OCI-M2 (cell line): ENCODE results near the gene ALDH3A1.

Source experiments
- DNase-seq: peaks from one replicate; lab custom pipeline; 2025; ENCODE audit not compliant: unreplicated experiment; lab: John Stamatoyannopoulos, UW

The ALDH3A1 gene

DNA sequence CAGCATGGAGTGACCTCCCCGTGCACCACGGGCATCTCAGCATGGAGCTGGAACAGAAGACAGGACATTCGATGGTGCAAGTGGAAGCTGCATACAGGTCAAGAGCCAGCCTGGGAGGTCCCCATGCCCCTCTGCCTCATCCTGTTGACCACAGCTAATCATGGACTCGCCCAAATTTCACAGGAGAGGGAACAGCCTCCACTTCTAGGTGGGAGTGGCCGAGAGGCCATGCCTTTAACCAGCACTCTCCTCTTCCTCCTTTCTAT lies 28.0 kb downstream of the ALDH3A1 start:
- no peak for DNase-seq

DNA sequence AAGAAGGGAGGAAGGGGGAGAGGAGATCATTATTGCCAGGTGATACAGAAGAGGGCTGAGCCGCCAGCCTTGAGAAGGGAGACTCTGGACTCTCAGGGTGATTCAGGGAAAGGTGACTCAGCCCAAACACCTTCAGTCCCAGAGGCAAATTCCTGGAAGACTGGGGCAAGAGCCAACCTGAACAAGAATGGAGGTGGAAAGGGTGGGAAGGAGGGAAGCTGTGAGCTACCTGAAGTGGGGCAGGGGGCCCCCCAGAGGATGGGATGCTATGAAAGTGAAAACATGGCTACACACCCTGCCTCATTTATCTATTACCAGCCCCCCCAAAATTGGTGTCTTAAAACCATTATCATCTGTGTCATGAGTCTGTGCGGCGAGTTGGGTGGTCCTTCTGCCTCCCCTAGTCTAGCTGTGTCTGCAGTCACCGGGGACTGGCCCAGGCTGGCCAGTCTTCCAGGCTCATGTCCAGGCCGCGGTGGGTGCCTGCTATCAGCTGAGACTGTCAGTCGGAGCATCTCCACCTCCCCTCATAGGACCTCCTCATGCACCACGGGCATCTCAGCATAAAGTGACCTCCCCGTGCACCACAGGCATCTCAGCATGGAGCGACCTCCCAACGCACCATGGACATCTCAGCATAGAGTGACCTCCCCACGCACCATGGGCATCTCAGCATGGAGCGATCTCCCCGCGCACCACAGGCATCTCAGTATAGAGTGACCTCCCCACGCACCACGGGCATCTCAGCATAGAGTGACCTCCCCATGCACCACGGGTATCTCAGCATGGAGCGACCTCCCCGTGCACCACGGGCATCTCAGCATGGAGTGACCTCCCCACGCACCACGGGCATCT lies 28.5 kb downstream of the ALDH3A1 start:
- no peak for DNase-seq

- no peak for DNase-seq
Observed at GRCh38 chr17:19718613-19719354, 29.3 kb downstream of the ALDH3A1 start.

GRCh38 chr17:19718041-19718612 lies 30.0 kb downstream of the ALDH3A1 start:
- no peak for DNase-seq

DNA sequence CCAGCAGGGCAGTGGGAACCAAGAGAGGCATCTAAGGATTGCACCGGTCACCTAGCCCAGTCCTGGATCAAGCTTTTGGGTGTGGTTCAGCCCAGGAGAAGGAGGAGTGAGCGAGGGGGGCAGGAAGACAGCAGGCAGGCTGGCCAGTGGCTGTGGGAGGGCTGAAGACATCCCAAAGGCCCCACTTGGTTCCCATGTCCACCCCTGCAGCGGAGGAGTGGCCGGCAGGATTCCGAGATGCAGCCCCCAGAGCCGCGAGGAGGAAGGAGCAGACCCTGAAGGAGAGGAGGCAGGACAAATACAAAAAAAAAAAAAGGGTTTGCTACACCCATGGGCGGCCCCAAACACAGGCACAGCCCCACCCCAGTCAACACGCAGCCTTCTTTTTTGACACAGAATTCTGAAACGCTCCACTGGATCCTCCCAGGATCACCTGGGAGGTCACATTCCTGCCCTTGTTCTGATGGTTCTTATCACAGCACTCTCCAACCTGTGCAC lies 30.6 kb downstream of the ALDH3A1 start:
- DNase-seq: no peak

GRCh38 chr17:19717031-19717360 lies 31.1 kb downstream of the ALDH3A1 start:
- DNase-seq: no peak

GRCh38 chr17:19716108-19717030 lies 31.7 kb downstream of the ALDH3A1 start, which contains the start of gene SLC47A2:
Gene SLC47A2, minus strand, starts transcription at chr17:19716584. Its CDS starts 29 bp downstream, at chr17:19716555.
- DNase-seq: no peak

GRCh38 chr17:19714542-19715411 lies 33.3 kb downstream of the ALDH3A1 start:
- DNase-seq: no peak

GRCh38 chr17:19713901-19714361 lies 34.2 kb downstream of the ALDH3A1 start:
- no peak for DNase-seq

GRCh38 chr17:19713462-19713861 lies 34.6 kb downstream of the ALDH3A1 start:
- DNase-seq: no peak

GRCh38 chr17:19712436-19713004 lies 35.6 kb downstream of the ALDH3A1 start:
- DNase-seq: no peak

- no peak for DNase-seq
Observed at GRCh38 chr17:19709841-19710240, 38.3 kb downstream of the ALDH3A1 start.

GRCh38 chr17:19708431-19709175 lies 39.5 kb downstream of the ALDH3A1 start:
- no peak for DNase-seq

DNA sequence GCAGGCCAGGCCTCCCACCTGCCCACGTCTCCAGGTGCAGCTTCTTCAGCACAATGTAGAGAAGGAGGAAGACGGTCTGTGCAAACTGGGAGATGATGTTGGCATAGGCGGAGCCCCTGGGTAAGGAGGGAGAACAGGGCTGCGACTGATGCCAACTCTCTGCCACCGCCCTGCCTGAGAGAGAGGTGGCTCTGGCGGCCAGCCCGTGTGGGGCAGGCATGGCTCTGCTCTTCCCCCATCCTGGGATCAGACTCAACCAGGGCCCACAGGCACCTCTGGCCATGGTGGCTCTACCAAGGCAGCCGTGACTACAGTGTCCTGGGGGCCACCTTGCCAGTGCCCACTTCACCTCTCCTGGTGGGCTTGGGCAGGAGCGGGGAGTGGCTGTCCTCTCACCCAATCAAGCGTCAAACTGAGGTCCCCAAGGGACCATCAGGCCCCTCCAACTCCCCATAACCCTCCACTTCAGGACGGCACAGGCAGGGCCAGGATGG lies 40.3 kb downstream of the ALDH3A1 start:
- no peak for DNase-seq

DNA sequence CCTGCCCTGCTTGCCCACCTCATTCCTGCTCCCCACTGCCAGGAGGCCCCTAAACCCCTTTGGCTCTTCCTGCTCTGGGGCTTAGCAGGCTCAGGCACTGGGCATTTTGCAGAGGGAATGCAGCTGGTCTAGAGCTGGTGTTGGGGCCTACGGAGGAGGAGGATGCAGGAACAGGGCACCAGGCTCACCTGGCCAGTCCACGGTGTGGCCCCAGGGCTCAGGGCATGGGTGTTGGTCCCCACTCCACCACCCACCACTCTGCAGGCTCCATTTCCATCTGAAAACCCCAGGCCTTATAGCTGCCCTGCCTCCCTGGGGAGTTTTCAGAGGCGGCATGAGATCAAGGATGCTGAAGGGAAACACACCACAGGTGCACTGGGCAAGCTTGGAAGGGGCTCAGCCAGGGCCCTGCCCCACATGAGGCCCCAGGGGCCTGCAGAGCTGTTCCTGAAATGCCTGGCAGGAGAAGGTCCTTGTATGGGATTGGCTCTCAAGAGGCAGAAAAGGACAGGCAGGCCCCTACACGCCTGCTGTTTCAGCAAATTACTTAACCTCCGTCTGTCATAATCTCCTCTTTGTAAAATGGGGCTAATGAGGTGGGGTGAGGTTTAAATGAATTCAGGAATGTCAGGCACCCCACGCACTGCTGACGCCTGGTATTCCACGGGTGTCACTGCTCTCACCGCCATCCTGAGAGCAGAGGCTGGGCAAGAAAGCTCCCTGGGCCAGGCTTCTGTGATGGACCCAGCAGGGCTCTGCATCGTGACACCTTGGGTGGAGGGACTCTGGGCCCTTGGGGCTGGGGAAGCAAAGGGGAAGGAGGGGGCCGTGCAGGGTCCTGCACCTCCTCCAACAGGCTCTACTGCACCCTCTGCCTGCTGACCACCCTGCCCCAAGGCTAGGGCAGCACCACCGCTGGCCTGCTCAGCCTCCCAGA lies 41.0 kb downstream of the ALDH3A1 start:
- DNase-seq: no peak

GRCh38 chr17:19705771-19706770 lies 42.0 kb downstream of the ALDH3A1 start:
- no peak for DNase-seq
